Activated effector memory CD4-positive, alpha-beta T cell treated with anti-CD3 and anti-CD28 coated beads, Interleukin-2, amount 50 U/mL, for 16 hours (primary cell): ENCODE measurements around the gene RFX7.

Source experiments
- DNase-seq: peaks from one replicate; pipeline ENCODE4 v3.0.0-alpha.2; 2020

Gene RFX7

DNA sequence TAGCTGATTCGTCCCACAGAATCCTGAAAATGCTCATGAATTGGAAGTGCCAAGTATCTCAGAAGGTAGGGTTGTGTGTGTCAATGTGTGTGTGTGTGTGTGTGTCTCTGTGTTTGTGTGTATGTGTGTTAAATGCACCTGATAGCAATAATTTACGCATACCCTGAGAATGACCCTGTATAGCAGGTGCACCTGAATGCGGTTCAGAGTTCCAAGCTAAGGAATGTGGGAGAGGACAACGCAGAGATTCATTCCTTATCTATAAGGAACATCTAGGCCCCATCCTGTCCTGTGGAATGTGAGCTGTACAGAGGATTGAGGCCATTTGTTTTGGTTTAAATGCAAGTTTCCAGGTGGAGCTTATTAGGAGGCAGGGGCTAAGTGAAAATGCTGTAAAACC is 201.2 kb downstream of the RFX7 start:
- no peak for DNase-seq

GRCh38 chr15:56042031-56042430 is 201.6 kb downstream of the RFX7 start:
- DNase-seq, result no peak

DNA sequence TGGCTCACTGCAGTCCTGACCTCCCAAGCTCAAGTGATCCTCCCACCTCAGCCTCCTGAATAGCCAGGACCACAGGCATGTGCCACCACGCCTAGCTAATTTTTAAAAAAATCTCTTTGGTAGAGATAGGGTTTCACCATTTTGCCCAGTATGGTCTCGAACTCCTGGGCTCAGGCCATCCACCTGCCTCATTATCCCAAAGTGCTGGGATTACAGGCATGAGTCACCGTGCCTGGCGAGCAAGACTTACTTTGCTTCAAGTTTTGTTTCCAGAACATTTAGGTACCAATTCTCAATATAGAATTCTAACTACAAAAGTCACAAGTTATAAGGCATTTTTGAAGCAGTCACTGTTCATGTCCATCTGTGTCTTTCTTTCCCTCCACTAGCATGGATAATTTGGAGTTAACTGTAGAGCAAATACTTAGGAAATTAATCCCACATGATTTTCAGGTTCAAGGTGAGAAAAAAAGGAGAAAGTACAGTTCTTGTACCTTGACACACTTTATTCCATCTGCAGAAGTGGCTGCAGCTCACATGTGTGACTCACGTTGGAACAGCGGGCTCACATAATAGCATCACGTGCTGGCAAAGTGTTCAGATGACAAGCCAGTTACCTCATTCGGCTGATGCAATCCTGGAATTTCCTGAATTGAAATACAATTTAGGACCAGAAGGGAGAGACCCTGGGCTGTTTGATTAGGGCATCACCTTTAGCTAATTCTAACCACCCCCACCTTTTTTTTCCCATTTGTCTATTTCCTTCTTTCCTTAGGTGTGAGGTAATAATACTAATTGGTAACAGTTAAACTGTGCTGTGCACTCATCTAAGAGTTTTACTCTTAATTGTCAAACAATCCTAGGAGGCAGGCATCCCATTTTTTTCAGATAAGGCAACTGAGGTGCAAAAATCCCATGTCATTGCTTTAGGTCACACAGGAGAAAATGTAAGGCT is 203.3 kb downstream of the RFX7 start:
- no peak for DNase-seq

DNA sequence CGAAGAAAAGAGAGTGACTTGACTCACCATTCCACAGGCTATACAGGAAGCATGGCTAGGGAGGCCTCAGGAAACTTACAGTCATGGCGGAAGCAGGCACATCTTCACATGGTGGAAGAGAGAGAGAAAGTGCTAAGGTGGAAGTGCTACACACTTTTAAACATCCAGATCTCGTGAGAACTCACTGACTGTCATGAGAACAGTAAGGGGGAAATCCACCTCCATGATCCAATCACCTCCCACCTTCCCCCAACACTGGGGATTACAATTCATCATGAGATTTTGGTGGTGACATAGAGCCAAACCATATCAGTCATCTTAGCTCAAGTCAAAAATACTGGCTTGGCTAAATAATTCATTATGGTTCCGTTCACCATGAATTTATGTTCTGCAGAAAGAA is 205.0 kb downstream of the RFX7 start:
- no peak for DNase-seq

- no peak for DNase-seq
Observed at GRCh38 chr15:56038015-56038414, 205.7 kb downstream of the RFX7 start.
